ENCODE data around the gene CLEC11A.

CLEC11A gene

DNA sequence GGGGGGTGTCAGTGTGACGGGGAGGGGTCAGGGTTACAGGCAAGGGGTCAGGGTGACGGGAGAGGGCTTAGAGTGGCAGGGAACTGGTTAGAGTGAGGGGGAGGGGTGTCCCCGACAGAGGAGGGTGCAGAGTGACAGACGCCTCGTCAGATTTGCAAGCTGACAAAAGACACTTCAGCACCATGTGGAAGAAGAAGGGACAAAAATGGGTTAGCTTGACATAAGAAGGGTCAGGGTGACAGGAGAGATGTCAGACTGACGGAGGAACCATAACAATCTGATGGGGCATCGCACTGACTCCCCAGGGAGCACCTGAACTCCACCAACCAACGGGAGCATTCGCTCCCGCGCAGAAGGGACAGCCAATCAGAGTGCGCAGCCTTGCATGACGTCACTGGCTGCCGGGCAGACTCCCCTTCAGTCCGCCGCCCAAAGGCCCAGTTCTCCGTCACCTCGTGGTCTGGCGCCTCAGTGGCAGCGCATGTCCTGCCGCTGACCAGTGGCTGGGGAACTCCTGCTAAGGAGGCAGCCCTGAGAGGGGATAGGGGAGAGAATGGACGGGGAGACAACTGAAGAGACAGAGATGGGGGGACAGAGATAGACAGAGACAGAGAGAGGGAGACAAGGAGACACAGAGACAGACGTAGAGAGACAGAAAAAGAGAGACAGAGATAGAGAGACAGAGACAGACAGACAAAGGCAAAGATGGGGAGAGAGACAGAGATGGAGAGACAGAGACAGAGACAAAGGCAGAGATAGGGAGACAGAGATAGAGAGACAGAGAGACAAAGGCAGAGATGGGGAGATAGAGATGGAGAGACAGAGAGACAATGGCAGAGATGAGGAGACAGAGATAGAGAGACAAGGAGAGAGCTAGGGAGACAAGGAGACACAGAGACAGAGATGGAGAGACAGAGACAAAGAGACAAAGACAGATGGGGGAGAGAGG is 43.7 kb upstream of the CLEC11A start (continued):
- TF ChIP-seq, protein P1, sequence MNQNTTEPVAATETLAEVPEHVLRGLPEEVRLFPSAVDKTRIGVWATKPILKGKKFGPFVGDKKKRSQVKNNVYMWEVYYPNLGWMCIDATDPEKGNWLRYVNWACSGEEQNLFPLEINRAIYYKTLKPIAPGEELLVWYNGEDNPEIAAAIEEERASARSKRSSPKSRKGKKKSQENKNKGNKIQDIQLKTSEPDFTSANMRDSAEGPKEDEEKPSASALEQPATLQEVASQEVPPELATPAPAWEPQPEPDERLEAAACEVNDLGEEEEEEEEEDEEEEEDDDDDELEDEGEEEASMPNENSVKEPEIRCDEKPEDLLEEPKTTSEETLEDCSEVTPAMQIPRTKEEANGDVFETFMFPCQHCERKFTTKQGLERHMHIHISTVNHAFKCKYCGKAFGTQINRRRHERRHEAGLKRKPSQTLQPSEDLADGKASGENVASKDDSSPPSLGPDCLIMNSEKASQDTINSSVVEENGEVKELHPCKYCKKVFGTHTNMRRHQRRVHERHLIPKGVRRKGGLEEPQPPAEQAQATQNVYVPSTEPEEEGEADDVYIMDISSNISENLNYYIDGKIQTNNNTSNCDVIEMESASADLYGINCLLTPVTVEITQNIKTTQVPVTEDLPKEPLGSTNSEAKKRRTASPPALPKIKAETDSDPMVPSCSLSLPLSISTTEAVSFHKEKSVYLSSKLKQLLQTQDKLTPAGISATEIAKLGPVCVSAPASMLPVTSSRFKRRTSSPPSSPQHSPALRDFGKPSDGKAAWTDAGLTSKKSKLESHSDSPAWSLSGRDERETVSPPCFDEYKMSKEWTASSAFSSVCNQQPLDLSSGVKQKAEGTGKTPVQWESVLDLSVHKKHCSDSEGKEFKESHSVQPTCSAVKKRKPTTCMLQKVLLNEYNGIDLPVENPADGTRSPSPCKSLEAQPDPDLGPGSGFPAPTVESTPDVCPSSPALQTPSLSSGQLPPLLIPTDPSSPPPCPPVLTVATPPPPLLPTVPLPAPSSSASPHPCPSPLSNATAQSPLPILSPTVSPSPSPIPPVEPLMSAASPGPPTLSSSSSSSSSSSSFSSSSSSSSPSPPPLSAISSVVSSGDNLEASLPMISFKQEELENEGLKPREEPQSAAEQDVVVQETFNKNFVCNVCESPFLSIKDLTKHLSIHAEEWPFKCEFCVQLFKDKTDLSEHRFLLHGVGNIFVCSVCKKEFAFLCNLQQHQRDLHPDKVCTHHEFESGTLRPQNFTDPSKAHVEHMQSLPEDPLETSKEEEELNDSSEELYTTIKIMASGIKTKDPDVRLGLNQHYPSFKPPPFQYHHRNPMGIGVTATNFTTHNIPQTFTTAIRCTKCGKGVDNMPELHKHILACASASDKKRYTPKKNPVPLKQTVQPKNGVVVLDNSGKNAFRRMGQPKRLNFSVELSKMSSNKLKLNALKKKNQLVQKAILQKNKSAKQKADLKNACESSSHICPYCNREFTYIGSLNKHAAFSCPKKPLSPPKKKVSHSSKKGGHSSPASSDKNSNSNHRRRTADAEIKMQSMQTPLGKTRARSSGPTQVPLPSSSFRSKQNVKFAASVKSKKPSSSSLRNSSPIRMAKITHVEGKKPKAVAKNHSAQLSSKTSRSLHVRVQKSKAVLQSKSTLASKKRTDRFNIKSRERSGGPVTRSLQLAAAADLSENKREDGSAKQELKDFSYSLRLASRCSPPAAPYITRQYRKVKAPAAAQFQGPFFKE (tag by site-specific recombination; IDR thresholded peaks at IDR 0.05; ENCODE audit: borderline replicate concordance): no peak
- TF ChIP-seq ZNF510 (tag by site-specific recombination; IDR thresholded peaks at IDR 0.05; ENCODE audit: insufficient replicate concordance): no peak
- TF ChIP-seq BCL11B (tag by site-specific recombination; IDR thresholded peaks at IDR 0.05; ENCODE audit: low read depth): peak; percentile 65
- no peak for TF ChIP-seq ZNF529 (tag by site-specific recombination; IDR thresholded peaks at IDR 0.05; ENCODE audit: insufficient replicate concordance)
- 0 out of 2 replicates have a peak, but pooled peaks have one; percentile 48 for TF ChIP-seq ZNF521 (tag by site-specific recombination; IDR thresholded peaks at IDR 0.05)
- TF ChIP-seq ZBTB1 (tag by site-specific recombination; IDR thresholded peaks at IDR 0.05): no peak
- 0 out of 2 replicates have a peak, but pooled peaks have one; percentile 83 for TF ChIP-seq ZNF311 (tag by site-specific recombination; IDR thresholded peaks at IDR 0.05; ENCODE audit: borderline replicate concordance)
- TF ChIP-seq ZNF146 (tag by site-specific recombination; IDR thresholded peaks at IDR 0.05): no peak
- TF ChIP-seq, protein P2, sequence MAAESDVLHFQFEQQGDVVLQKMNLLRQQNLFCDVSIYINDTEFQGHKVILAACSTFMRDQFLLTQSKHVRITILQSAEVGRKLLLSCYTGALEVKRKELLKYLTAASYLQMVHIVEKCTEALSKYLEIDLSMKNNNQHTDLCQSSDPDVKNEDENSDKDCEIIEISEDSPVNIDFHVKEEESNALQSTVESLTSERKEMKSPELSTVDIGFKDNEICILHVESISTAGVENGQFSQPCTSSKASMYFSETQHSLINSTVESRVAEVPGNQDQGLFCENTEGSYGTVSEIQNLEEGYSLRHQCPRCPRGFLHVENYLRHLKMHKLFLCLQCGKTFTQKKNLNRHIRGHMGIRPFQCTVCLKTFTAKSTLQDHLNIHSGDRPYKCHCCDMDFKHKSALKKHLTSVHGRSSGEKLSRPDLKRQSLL (tag by site-specific recombination; IDR thresholded peaks at IDR 0.05): no peak
- TF ChIP-seq ZNF571 (tag by site-specific recombination; IDR thresholded peaks at IDR 0.05): no peak
- TF ChIP-seq, protein P3, sequence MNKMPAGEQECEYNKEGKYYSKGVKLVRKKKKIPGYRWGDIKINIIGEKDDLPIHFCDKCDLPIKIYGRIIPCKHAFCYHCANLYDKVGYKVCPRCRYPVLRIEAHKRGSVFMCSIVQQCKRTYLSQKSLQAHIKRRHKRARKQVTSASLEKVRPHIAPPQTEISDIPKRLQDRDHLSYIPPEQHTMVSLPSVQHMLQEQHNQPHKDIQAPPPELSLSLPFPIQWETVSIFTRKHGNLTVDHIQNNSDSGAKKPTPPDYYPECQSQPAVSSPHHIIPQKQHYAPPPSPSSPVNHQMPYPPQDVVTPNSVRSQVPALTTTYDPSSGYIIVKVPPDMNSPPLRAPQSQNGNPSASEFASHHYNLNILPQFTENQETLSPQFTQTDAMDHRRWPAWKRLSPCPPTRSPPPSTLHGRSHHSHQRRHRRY (tag by site-specific recombination; IDR thresholded peaks at IDR 0.05): no peak
- no peak for TF ChIP-seq ZNF670 (tag by site-specific recombination; IDR thresholded peaks at IDR 0.05; ENCODE audit: low read depth)
- TF ChIP-seq, protein P4, sequence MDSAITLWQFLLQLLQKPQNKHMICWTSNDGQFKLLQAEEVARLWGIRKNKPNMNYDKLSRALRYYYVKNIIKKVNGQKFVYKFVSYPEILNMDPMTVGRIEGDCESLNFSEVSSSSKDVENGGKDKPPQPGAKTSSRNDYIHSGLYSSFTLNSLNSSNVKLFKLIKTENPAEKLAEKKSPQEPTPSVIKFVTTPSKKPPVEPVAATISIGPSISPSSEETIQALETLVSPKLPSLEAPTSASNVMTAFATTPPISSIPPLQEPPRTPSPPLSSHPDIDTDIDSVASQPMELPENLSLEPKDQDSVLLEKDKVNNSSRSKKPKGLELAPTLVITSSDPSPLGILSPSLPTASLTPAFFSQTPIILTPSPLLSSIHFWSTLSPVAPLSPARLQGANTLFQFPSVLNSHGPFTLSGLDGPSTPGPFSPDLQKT (IDR thresholded peaks at IDR 0.05; ENCODE audit: borderline replicate concordance, low read depth, low read length): no peak
- TF ChIP-seq ZNF155 (tag by site-specific recombination; IDR thresholded peaks at IDR 0.05): no peak
- TF ChIP-seq KLF1 (tag by site-specific recombination; IDR thresholded peaks at IDR 0.05): peak; percentile 22; the same call in 1 of the 2 replicates
- peak; percentile 34 for TF ChIP-seq ZNF785 (tag by site-specific recombination; IDR thresholded peaks at IDR 0.05)
- no peak for TF ChIP-seq ZNF266 (tag by site-specific recombination; IDR thresholded peaks at IDR 0.05; ENCODE audit: low read depth)
- no peak; the same call in 1 of the 2 replicates for TF ChIP-seq SP3 (tag by site-specific recombination; IDR thresholded peaks at IDR 0.05)
- TF ChIP-seq ZBTB20 (tag by site-specific recombination; IDR thresholded peaks at IDR 0.05): no peak; the same call in 1 of the 2 replicates
- TF ChIP-seq GLIS1 (tag by site-specific recombination; IDR thresholded peaks at IDR 0.05): peak; percentile 30; the same call in 1 of the 2 replicates
- TF ChIP-seq ZNF48 (tag by site-specific recombination; IDR thresholded peaks at IDR 0.05): no peak
- TF ChIP-seq ZNF202 (tag by site-specific recombination; IDR thresholded peaks at IDR 0.05; ENCODE audit: borderline replicate concordance): peak; percentile 68; the same call in 1 of the 2 replicates
- peak; percentile 23; the same call in 1 of the 2 replicates for TF ChIP-seq FEZF1 (tag by site-specific recombination; IDR thresholded peaks at IDR 0.05)
- no peak for TF ChIP-seq ZNF76 (tag by site-specific recombination; IDR thresholded peaks at IDR 0.05; ENCODE audit: borderline replicate concordance, low read depth)
- no peak for TF ChIP-seq ZNF2 (tag by site-specific recombination; IDR thresholded peaks at IDR 0.05)
